Measurements from ENCODE around the gene MRPS9. TPM values are rescaled to one million over a fixed set of nuclear protein-coding genes. Genes with fewer than 3 reads are reported as not detected.
A peak's percentile ranks its signal among the peaks of the same experiment; 100 is the strongest.

Gene MRPS9
- total and polyA plus RNA-seq, 12 donors = 24.1 to 76.3 (median 40.4) TPM

GRCh38 chr2:105032476-105032875, 5.4 kb upstream of the MRPS9 start:
- Histone ChIP-seq H3K27me3 (no peaks in the 10 kb centered on the region), H3K9me3 (replicated peaks in 1 of 3) (no peaks in the 10 kb centered on the region), H3K4me1 (replicated peaks in 1 of 2) (peaks cover 0 to 5% of the 10 kb centered on the region in 2 donors), H3K36me3 (replicated peaks in 1 of 2) (no peaks in the 10 kb centered on the region), H3K4me3 (no peak overlapping the region), H3K27ac (no peak overlapping the region)
- 80 to 89% (median 83%) methylated on average over 1 of the region's 1 CpG for WGBS, 4 donors
- TF ChIP-seq POLR2A (IDR thresholded peaks at IDR 0.05) = no peak
- no peak for TF ChIP-seq CTCF (IDR thresholded peaks at IDR 0.05)
- DNase-seq = no peak
- intact Hi-C loops (cut with DNase I) = no loop called here

GRCh38 chr2:105034170-105034569, 3.7 kb upstream of the MRPS9 start:
- 97 to 100% (median 100%) methylated on average over 1 of the region's 1 CpG for WGBS, 4 donors
- H3K36me3 ChIP-seq (replicated peaks in 1 of 2) = no peaks in the 10 kb centered on the region
- no peak overlapping the region for H3K27ac ChIP-seq
- H3K4me1 ChIP-seq (replicated peaks in 1 of 2) = peaks cover 5 to 11% of the 10 kb centered on the region in 2 donors
- TF ChIP-seq POLR2A (IDR thresholded peaks at IDR 0.05) (no peak), CTCF (IDR thresholded peaks at IDR 0.05) (no peak)
- intact Hi-C loops (cut with DNase I) = no loop called here
- H3K27me3 ChIP-seq = no peaks in the 10 kb centered on the region
- no peak overlapping the region for H3K4me3 ChIP-seq
- no peak for DNase-seq
- H3K9me3 ChIP-seq (replicated peaks in 1 of 3) = no peaks in the 10 kb centered on the region

DNA sequence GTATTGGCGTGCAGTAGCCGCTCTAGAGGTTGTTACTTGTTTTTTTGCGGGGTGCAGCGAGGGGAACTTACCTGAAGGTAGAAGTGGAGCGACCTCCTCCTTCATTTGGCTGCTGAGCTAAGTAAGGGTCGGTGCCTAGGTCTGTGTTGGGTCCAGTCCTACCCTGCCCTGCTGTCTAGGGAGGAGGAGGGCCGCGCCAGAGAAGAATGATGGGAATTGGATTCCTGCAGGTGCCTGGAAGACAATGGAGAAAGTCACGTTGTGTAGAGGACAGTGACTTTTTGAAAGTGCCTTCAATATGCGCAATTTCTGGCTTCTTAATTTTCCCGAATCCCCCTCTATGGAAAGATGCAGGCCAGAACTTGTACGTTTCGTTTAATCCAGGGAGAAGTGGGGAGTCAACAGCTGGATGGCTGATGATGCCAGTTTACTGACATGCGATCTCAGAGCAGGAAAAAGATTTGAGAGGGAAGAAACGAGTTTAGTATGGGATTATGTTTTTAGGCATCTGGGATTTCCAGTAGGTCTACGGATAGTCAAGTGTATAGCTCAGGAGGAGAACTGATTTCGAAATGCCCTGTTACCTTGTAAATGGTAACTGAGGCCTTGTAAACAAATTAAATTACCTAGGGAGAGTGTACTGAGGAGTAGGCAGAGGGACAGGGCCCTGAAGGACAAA, 653 bp downstream of the MRPS9 start:
- WGBS, 4 donors = 4 to 9% (median 5%) methylated on average over 17 of the region's 17 CpGs
- no peaks in the 10 kb centered on the region for H3K36me3 ChIP-seq (replicated peaks in 1 of 2)
- peak in 1 of 7 donors; percentile 2 for DNase-seq

DNA sequence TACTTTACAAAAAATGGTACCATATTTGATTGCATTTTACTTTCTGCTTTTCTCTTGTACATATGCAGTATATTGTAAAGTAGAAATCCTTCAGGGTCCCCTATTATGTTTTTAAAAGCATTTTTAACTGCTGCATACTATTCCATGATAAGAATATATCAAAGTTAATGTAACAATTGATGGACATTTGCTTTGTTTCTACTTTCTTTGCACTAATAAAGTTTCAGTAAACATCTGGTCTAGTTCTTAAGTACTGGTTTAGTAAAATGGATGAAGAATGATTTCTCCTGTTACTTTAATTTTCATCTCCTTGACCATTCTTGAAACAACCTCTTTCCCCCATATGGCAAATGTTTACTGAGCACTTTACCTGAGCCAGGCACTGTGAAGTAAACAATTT, 1.7 kb downstream of the MRPS9 start:
- H3K36me3 ChIP-seq (replicated peaks in 1 of 2) = no peaks in the 10 kb centered on the region
- no peak overlapping the region for H3K27ac ChIP-seq
- DNase-seq = no peak
- H3K4me1 ChIP-seq (replicated peaks in 1 of 2) = peaks cover 5 to 41% of the 10 kb centered on the region in 2 donors
- intact Hi-C loops (cut with DNase I) = no loop called here
- no peak overlapping the region for H3K4me3 ChIP-seq
- TF ChIP-seq CTCF (IDR thresholded peaks at IDR 0.05) (no peak), POLR2A (IDR thresholded peaks at IDR 0.05) (no peak)
- H3K9me3 ChIP-seq (replicated peaks in 1 of 3) = no peaks in the 10 kb centered on the region
- no peaks in the 10 kb centered on the region for H3K27me3 ChIP-seq

More for the DNA sequence above, 653 bp downstream of the MRPS9 start:
- TF ChIP-seq CTCF (IDR thresholded peaks at IDR 0.05) = no peak
- TF ChIP-seq POLR2A (IDR thresholded peaks at IDR 0.05) = no peak
- Histone ChIP-seq H3K4me3 (peak overlapping the region; percentile 41 to 99 (median 67)), H3K9me3 (replicated peaks in 1 of 3) (no peaks in the 10 kb centered on the region), H3K27ac (peak overlapping the region in 4 of 5 donors; percentile 67 to 79 (median 68)), H3K27me3 (no peaks in the 10 kb centered on the region), H3K4me1 (replicated peaks in 1 of 2) (peaks cover 5 to 41% of the 10 kb centered on the region in 2 donors)
- intact Hi-C loops (cut with DNase I) = no loop called here
